ENCODE data around the gene TMEM219.

- TF ChIP-seq CTCF (IDR thresholded peaks at IDR 0.05) = no peak
- TF ChIP-seq POLR2AphosphoS5 (IDR thresholded peaks at IDR 0.05) = no peak
Measured at GRCh38 chr16:29986231-29986630, 24.4 kb downstream of the TMEM219 start.
